Muscle layer of duodenum (tissue), 2 donors: ENCODE measurements around the gene NXN.
"Not testable (repeated sequence)": the region's sequence is repeated elsewhere in the genome, so short reads cannot be mapped to it uniquely, and the experiment has no call there.

Experiments
- H3K27ac ChIP-seq: one replicate; pipeline ENCODE4 v1.7.0; 2013; ENCODE audit warnings: mild to moderate bottlenecking, low read length
- H3K27me3 ChIP-seq: one replicate; pipeline ENCODE4 v1.7.0; 2013; ENCODE audit warnings: low read depth, mild to moderate bottlenecking, control low read depth, low read length
- H3K36me3 ChIP-seq, 2 donors: one replicate each; pipeline ENCODE4 v1.7.0; 2013; ENCODE audit warnings: low read length in 2 of 2, control low read depth in 1 of 2, mild to moderate bottlenecking in 1 of 2; ENCODE audit not compliant: insufficient read depth in 2 of 2, control insufficient read depth in 1 of 2
- H3K4me1 ChIP-seq, 2 donors: one replicate each; pipeline ENCODE4 v1.7.0; 2013; ENCODE audit warnings: low read length in 2 of 2, mild to moderate bottlenecking in 2 of 2, control low read depth in 1 of 2, moderate library complexity in 1 of 2; ENCODE audit not compliant: insufficient read depth in 2 of 2, control insufficient read depth in 1 of 2
- H3K4me3 ChIP-seq, 2 donors: one replicate each; pipeline ENCODE4 v1.7.0; 2013; ENCODE audit warnings: low read length in 2 of 2, low read depth in 1 of 2, mild to moderate bottlenecking in 1 of 2
- H3K9me3 ChIP-seq, 2 donors: one replicate each; pipeline ENCODE4 v1.7.0; 2013; ENCODE audit warnings: low read length in 2 of 2, control low read depth in 1 of 2, mild to moderate bottlenecking in 1 of 2; ENCODE audit not compliant: control insufficient read depth in 1 of 2
- donor health status: healthy.

The NXN gene

GRCh38 chr17:867896-868489 lies 111.6 kb downstream of the NXN start:
- no peak overlapping the region for H3K4me3 ChIP-seq
- H3K4me1 ChIP-seq: peaks cover 0 to 23% of the 10 kb centered on the region in 2 donors
- no peaks in the 10 kb centered on the region for H3K9me3 ChIP-seq
- no peaks in the 10 kb centered on the region for H3K27me3 ChIP-seq
- peak overlapping the region; percentile 62 for H3K27ac ChIP-seq
- no peaks in the 10 kb centered on the region for H3K36me3 ChIP-seq

- peaks cover 0 to 28% of the 10 kb centered on the region in 2 donors for H3K4me1 ChIP-seq
- not testable (repeated sequence) for H3K4me3 ChIP-seq, H3K36me3 ChIP-seq, H3K9me3 ChIP-seq, H3K27ac ChIP-seq, H3K27me3 ChIP-seq
Observed at GRCh38 chr17:867238-867637, 112.3 kb downstream of the NXN start.

GRCh38 chr17:866568-867103 lies 112.9 kb downstream of the NXN start:
- Histone ChIP-seq H3K4me1 (peaks cover 0 to 28% of the 10 kb centered on the region in 2 donors), H3K9me3 (no peaks in the 10 kb centered on the region), H3K4me3 (no peak overlapping the region), H3K36me3 (no peaks in the 10 kb centered on the region), H3K27ac (no peak overlapping the region), H3K27me3 (no peaks in the 10 kb centered on the region)

- Histone ChIP-seq H3K27ac (peak overlapping the region; percentile 18), H3K9me3 (no peaks in the 10 kb centered on the region), H3K36me3 (no peaks in the 10 kb centered on the region), H3K27me3 (no peaks in the 10 kb centered on the region), H3K4me3 (no peak overlapping the region), H3K4me1 (peaks cover 4 to 19% of the 10 kb centered on the region in 2 donors)
Observed at GRCh38 chr17:864315-864714, 115.3 kb downstream of the NXN start.

- Histone ChIP-seq H3K4me3 (no peak overlapping the region), H3K4me1 (peaks cover 6 to 19% of the 10 kb centered on the region in 2 donors), H3K27me3 (no peaks in the 10 kb centered on the region), H3K9me3 (no peaks in the 10 kb centered on the region), H3K27ac (no peak overlapping the region), H3K36me3 (no peaks in the 10 kb centered on the region)
Observed at GRCh38 chr17:863880-864279, 115.7 kb downstream of the NXN start.

- Histone ChIP-seq H3K27me3 (no peaks in the 10 kb centered on the region), H3K36me3 (no peaks in the 10 kb centered on the region), H3K4me3 (no peak overlapping the region), H3K27ac (peak overlapping the region; percentile 54), H3K9me3 (no peaks in the 10 kb centered on the region), H3K4me1 (peaks cover 9 to 13% of the 10 kb centered on the region in 2 donors)
Observed at GRCh38 chr17:862582-862981, 117.0 kb downstream of the NXN start.

GRCh38 chr17:861364-861763 lies 118.2 kb downstream of the NXN start:
- Histone ChIP-seq H3K4me3 (no peak overlapping the region), H3K9me3 (no peaks in the 10 kb centered on the region), H3K36me3 (no peaks in the 10 kb centered on the region), H3K4me1 (peaks cover 6 to 9% of the 10 kb centered on the region in 2 donors), H3K27me3 (no peaks in the 10 kb centered on the region), H3K27ac (peak overlapping the region; percentile 39)

- Histone ChIP-seq H3K36me3 (no peaks in the 10 kb centered on the region), H3K9me3 (no peaks in the 10 kb centered on the region), H3K27ac (no peak overlapping the region), H3K27me3 (no peaks in the 10 kb centered on the region), H3K4me1 (peaks cover 4 to 9% of the 10 kb centered on the region in 2 donors), H3K4me3 (no peak overlapping the region)
Observed at GRCh38 chr17:860805-861204, 118.8 kb downstream of the NXN start.

GRCh38 chr17:859824-860195 lies 119.8 kb downstream of the NXN start:
- Histone ChIP-seq H3K27ac (peak overlapping the region; percentile 94), H3K4me3 (peak overlapping the region in 1 of 2 donors; percentile 30), H3K36me3 (no peaks in the 10 kb centered on the region), H3K9me3 (no peaks in the 10 kb centered on the region), H3K27me3 (no peaks in the 10 kb centered on the region), H3K4me1 (peaks cover 4 to 9% of the 10 kb centered on the region in 2 donors)

GRCh38 chr17:859061-859823 lies 120.3 kb downstream of the NXN start:
- Histone ChIP-seq H3K9me3 (no peaks in the 10 kb centered on the region), H3K27ac (peak overlapping the region; percentile 94), H3K27me3 (no peaks in the 10 kb centered on the region), H3K36me3 (no peaks in the 10 kb centered on the region), H3K4me1 (peaks cover 4 to 9% of the 10 kb centered on the region in 2 donors), H3K4me3 (peak overlapping the region in 1 of 2 donors; percentile 30)

- H3K4me3 ChIP-seq: no peak overlapping the region
- H3K36me3 ChIP-seq: no peaks in the 10 kb centered on the region
- no peaks in the 10 kb centered on the region for H3K9me3 ChIP-seq
- H3K27ac ChIP-seq: no peak overlapping the region
- no peaks in the 10 kb centered on the region for H3K27me3 ChIP-seq
- peaks cover 9% of the 10 kb centered on the region in 2 donors for H3K4me1 ChIP-seq
Observed at GRCh38 chr17:856149-856548, 123.4 kb downstream of the NXN start.
